ENCODE measurements around the gene AKNA.

- TF ChIP-seq RAD21 (conservative IDR thresholded peaks at IDR 0.05 in 1 of 2, IDR thresholded peaks at IDR 0.05 in 1 of 2), result no peak
- TF ChIP-seq POLR2A (IDR thresholded peaks at IDR 0.05; ENCODE audit: low read length), result no peak
- TF ChIP-seq BHLHE40 (IDR thresholded peaks at IDR 0.05; ENCODE audit: low read depth, low read length), result no peak
- TF ChIP-seq, protein P1, sequence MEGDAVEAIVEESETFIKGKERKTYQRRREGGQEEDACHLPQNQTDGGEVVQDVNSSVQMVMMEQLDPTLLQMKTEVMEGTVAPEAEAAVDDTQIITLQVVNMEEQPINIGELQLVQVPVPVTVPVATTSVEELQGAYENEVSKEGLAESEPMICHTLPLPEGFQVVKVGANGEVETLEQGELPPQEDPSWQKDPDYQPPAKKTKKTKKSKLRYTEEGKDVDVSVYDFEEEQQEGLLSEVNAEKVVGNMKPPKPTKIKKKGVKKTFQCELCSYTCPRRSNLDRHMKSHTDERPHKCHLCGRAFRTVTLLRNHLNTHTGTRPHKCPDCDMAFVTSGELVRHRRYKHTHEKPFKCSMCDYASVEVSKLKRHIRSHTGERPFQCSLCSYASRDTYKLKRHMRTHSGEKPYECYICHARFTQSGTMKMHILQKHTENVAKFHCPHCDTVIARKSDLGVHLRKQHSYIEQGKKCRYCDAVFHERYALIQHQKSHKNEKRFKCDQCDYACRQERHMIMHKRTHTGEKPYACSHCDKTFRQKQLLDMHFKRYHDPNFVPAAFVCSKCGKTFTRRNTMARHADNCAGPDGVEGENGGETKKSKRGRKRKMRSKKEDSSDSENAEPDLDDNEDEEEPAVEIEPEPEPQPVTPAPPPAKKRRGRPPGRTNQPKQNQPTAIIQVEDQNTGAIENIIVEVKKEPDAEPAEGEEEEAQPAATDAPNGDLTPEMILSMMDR (IDR thresholded peaks at IDR 0.05), result no peak
These were observed 88.3 kb downstream of the AKNA start for GRCh38 chr9:114299286-114300152.
